ENCODE results near the gene GPR84. TPM values are rescaled to one million over a fixed set of nuclear protein-coding genes. Genes with fewer than 3 reads are reported as not detected.

GPR84 gene
- total and polyA plus RNA-seq, 9 of the 15 experiments (the other 6 are each of a cell fraction or from before 2014, with no cell fraction given): 0.07 to 0.18 (median 0.11) TPM; not detected in 5

DNA sequence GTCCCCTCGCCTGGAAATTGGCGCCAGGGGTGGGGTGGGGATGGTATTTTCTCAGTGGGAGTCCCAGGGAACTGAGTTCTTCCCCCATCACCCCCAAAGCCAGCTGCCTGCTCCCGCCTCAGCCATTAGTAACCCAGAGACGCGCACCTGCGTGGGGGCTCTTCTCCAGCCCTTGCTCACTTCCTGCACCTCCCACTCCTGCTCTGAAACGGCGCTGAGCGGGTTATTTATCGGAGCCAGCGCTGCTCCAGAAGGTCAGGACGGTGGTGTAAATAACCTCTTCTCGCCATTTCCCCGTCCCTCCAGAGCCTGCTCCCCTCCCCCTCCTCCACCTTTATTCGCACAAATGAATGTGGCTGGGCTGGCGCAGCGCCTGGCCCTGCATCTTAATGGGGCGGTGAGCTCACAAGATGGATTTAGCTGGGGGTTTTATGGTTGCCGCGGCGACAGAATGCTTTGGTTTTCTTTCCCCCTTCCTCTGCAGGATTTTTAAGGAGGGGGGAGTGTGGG lies 12.2 kb downstream of the GPR84 start (continued):
- TF ChIP-seq, protein P1, sequence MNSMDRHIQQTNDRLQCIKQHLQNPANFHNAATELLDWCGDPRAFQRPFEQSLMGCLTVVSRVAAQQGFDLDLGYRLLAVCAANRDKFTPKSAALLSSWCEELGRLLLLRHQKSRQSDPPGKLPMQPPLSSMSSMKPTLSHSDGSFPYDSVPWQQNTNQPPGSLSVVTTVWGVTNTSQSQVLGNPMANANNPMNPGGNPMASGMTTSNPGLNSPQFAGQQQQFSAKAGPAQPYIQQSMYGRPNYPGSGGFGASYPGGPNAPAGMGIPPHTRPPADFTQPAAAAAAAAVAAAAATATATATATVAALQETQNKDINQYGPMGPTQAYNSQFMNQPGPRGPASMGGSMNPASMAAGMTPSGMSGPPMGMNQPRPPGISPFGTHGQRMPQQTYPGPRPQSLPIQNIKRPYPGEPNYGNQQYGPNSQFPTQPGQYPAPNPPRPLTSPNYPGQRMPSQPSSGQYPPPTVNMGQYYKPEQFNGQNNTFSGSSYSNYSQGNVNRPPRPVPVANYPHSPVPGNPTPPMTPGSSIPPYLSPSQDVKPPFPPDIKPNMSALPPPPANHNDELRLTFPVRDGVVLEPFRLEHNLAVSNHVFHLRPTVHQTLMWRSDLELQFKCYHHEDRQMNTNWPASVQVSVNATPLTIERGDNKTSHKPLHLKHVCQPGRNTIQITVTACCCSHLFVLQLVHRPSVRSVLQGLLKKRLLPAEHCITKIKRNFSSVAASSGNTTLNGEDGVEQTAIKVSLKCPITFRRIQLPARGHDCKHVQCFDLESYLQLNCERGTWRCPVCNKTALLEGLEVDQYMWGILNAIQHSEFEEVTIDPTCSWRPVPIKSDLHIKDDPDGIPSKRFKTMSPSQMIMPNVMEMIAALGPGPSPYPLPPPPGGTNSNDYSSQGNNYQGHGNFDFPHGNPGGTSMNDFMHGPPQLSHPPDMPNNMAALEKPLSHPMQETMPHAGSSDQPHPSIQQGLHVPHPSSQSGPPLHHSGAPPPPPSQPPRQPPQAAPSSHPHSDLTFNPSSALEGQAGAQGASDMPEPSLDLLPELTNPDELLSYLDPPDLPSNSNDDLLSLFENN (IDR thresholded peaks at IDR 0.05; ENCODE audit: low read depth in 2 of 2, low read length in 2 of 2): no peak; a peak in 1 of 4 replicates
- TF ChIP-seq SMARCB1 (IDR thresholded peaks at IDR 0.05; ENCODE audit: insufficient read length, low read depth) (no peak), PHB (CRISPR knock-in tag; IDR thresholded peaks at IDR 0.05) (no peak), NCOA2 (IDR thresholded peaks at IDR 0.05; ENCODE audit: partially characterized antibody in 2 of 2) (no peak), VEZF1 (CRISPR knock-in tag; IDR thresholded peaks at IDR 0.05) (peak; percentile 53), ZNF324 (CRISPR knock-in tag; IDR thresholded peaks at IDR 0.05) (no peak), MEF2A (IDR thresholded peaks at IDR 0.05; ENCODE audit: control insufficient read depth, low read depth, low read length) (peak; percentile 25; the same call in 1 of the 2 replicates), BMI1 (IDR thresholded peaks at IDR 0.05; ENCODE audit: low read length) (no peak), NR2F6 (CRISPR knock-in tag; IDR thresholded peaks at IDR 0.05) (no peak), TAF15 (IDR thresholded peaks at IDR 0.05; ENCODE audit: low read depth, low read length) (no peak), CEBPB (tag; IDR thresholded peaks at IDR 0.05) (no peak), ZNF311 (CRISPR knock-in tag; IDR thresholded peaks at IDR 0.05) (no peak), PTRF (tag; IDR thresholded peaks at IDR 0.05) (no peak), ZNF146 (CRISPR knock-in tag; IDR thresholded peaks at IDR 0.05; ENCODE audit: unreplicated experiment) (no peak), RB1 (IDR thresholded peaks at IDR 0.05; ENCODE audit: low read depth) (no peak), TCF7L2 (IDR thresholded peaks at IDR 0.05; ENCODE audit: low read depth, low read length) (no peak), HNRNPL (IDR thresholded peaks at IDR 0.05; ENCODE audit: low read depth, low read length) (no peak), E2F3 (CRISPR knock-in tag; IDR thresholded peaks at IDR 0.05) (no peak), ZNF583 (CRISPR knock-in tag; IDR thresholded peaks at IDR 0.05) (no peak), ZKSCAN8 (CRISPR knock-in tag; IDR thresholded peaks at IDR 0.05) (no peak), HOXB6 (CRISPR knock-in tag; IDR thresholded peaks at IDR 0.05; ENCODE audit: borderline replicate concordance) (no peak)
- TF ChIP-seq, protein P2, sequence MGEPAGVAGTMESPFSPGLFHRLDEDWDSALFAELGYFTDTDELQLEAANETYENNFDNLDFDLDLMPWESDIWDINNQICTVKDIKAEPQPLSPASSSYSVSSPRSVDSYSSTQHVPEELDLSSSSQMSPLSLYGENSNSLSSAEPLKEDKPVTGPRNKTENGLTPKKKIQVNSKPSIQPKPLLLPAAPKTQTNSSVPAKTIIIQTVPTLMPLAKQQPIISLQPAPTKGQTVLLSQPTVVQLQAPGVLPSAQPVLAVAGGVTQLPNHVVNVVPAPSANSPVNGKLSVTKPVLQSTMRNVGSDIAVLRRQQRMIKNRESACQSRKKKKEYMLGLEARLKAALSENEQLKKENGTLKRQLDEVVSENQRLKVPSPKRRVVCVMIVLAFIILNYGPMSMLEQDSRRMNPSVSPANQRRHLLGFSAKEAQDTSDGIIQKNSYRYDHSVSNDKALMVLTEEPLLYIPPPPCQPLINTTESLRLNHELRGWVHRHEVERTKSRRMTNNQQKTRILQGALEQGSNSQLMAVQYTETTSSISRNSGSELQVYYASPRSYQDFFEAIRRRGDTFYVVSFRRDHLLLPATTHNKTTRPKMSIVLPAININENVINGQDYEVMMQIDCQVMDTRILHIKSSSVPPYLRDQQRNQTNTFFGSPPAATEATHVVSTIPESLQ (CRISPR knock-in tag; IDR thresholded peaks at IDR 0.05): no peak
- TF ChIP-seq, protein P3, sequence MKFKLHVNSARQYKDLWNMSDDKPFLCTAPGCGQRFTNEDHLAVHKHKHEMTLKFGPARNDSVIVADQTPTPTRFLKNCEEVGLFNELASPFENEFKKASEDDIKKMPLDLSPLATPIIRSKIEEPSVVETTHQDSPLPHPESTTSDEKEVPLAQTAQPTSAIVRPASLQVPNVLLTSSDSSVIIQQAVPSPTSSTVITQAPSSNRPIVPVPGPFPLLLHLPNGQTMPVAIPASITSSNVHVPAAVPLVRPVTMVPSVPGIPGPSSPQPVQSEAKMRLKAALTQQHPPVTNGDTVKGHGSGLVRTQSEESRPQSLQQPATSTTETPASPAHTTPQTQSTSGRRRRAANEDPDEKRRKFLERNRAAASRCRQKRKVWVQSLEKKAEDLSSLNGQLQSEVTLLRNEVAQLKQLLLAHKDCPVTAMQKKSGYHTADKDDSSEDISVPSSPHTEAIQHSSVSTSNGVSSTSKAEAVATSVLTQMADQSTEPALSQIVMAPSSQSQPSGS (CRISPR knock-in tag; IDR thresholded peaks at IDR 0.05): no peak

All from K562 (cell line).